Left renal pelvis (tissue), 4 donors: ENCODE results near the gene ADGRV1. TPM values are rescaled to one million over a fixed set of nuclear protein-coding genes. Genes with fewer than 3 reads are reported as not detected.
"Not testable (repeated sequence)": the region's sequence is repeated elsewhere in the genome, so short reads cannot be mapped to it uniquely, and the experiment has no call there.

Experiments
- DNase-seq, 4 donors: peaks; one replicate each; pipeline ENCODE4 v3.0.0-alpha.2; 2013; ENCODE audit warnings: low read depth in 4 of 4, low spot score in 3 of 4
- polyA plus RNA-seq, 4 donors: library from polyadenylated mRNA; unstranded; fragments of 120-200 nt; gene quantifications; one replicate each; pipeline ENCODE4 v1.2.1, GENCODE V29; 2013; ENCODE audit not compliant: insufficient read length in 4 of 4

ADGRV1 gene
- polyA plus RNA-seq, 4 donors, result 1.7 to 12.8 (median 11.5) TPM

DNA sequence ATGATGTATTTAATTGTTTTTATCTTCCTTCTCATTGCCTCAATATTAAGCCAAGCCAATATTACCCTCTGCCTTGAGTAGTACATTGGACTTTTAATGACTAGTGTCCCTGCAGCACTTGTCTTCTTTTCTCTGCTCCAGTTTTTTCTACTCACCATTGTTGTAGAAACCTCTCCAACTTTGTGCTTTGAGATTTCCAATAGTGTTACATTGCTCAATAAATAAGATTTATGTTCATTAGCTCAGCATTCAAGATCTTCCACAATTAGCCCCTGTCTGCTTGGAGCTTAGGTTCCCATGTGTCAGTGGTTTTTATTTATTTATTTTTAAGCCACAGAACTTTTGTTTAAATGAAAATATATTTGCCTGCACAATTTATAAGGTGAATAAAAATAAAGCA is 145.3 kb downstream of the ADGRV1 start:
- no peak for DNase-seq

DNA sequence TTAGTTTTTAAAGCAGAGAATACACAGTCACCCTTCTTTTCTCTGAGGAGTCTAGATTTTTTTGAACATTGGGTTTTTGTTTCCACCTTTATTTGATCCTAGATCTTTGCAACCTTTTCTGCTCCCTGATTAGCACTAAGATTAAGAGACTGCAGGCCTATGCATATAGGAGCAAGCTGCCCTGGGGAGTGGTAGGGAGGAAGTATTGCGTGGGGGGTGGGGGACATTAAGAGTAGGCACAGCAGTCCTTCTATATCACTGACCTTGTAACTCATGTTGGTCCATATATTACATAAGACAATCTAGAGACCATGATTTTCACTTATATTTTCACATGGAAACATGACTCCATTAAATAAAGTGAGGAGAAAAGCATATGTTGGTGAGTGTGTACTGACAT is 149.1 kb downstream of the ADGRV1 start:
- DNase-seq, result no peak

DNA sequence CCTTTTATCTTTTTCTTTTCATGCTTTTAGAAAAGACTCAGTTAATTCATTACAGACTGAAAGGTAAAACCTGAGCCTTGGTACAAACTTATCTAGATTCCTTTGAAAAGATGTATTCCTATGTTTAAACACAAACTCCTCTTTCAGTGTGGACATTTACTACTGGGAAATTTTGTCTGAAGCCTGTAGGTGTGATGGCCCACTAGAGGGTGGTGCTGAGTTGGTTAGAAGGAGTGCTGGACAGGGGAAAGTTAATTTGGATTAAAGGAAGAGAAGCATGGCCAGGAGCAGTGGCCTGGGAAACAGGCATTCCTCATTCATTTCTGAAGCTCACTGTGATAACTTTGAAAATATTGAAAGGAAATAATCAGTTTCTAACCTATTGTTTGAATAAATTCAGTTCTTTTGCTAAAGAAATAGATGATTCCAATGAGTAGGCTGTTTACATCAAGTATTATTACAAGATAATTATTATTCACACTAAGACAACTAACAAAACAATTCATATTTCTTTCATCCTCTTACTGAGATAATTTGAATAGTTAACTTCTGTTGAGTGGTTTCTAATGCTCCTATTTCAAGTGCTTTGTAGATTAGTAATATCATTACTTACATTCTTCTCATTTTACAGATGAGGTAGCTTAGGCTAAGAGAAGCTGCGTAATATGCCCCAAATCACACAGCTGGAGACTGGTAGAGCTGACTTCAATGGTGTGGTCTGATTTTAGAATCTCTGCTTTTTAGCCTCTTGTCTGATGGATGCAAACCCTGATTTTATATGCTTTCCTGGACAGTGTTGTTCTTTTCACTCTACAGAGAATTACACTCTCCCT is 150.9 kb downstream of the ADGRV1 start:
- DNase-seq, result peak; percentile 1 to 33 (median 12)

DNA sequence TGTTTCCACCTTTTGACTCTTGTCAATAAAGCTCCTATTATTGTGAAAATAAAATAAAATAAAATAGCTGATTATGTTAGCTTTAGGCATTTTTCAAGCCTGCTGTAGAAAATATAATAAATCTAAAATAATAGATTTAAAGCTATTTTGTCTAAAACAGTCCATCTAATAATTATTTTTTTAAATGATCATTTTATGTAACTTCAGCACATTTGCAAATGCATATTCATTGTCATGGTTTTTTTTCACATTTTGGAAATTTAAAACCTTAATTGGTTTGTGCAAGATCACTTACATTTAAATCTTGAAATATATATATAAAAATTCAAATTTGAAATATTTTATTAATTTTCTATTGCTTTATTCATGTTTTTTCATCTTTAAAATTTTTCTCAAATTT is 159.8 kb downstream of the ADGRV1 start:
- DNase-seq, result no peak

DNA sequence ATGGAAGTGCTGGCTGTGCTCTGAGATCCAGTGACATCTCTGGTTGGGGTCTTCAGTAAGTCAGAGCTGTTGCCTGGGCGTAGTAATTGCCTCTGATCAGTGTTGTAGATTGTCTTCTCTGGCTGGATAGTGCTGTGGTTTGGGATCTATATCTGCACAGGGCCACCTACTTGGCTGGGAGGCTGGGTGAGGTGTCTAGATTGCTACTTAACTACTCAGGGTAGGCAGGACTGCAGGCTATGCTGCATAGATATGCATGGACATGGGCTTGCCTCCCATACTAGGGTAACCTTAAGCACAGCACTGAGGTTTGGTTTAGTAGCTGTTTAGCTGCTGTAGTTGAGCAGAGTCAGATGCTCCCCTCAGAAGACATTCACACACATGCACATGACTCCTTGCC is 181.0 kb downstream of the ADGRV1 start:
- DNase-seq, result no peak

DNA sequence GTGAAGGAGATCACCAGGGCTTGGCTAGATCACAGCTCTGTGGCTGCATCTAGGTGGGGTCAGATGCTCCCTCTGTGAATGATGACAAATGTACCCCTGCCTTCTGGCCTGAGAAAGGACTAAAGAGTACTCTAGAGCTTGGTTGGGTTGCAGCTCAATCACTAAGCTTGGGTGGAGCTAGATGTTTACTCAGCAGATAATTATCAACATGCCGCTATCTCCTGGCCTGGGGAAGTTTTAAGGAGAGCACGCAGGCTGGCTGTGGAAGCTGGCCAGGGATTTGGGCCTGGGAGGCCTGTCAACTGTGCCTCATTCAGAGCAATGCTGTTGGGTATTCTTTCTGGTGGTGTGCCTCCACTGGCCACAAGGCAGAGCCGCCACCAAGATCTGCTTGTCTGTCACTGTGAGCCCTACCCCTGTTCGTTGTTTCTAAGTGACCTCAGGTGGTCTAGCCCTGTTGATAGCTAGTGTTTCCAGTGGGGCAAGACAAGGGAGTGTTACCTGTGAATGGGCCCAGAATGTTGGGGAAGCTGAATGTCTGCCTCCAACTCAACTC is 181.7 kb downstream of the ADGRV1 start:
- no peak for DNase-seq

DNA sequence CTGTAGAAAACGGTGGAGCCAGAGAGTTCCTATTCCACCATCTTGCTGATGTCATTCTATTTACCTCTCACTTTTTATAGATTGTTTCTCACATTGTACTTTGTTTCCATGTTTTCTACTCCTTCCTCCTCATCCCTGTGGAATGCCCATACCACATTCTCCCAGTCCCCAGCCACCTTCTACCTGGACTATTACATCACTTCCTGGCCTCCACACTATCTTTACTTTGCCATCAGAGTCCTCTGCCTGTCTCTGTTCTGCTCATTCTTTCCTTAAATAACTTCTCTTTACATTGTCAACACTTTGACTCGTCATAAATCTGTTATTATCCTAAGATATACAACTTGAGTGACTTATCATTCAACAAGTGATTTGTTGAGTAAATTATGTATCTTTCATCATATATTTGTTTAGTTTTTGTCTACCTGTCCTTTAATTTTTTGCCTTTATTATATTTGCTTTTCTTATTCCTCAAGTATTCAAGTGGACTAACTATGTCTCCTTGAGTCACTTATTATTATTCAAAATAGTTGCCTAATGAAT is 182.5 kb downstream of the ADGRV1 start:
- no peak for DNase-seq

DNA sequence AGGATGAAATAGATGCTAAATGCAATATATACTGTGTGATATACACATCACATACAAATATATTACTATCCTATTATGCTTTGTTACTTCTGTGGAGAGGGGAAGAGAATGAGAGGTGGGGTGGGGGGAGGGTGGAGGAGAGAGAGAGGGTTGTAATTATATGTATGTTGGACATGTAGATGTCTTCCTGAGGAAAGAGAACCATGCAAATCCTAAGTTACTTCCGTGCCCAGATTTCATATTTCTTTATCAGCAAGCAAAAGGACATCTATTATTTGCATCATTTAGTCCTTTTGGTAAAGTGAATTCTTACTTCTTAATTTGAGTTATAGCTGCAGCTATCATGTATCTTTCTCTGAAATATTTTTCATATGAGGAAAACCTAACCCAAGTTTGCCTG is 187.5 kb downstream of the ADGRV1 start:
- DNase-seq, result no peak

DNA sequence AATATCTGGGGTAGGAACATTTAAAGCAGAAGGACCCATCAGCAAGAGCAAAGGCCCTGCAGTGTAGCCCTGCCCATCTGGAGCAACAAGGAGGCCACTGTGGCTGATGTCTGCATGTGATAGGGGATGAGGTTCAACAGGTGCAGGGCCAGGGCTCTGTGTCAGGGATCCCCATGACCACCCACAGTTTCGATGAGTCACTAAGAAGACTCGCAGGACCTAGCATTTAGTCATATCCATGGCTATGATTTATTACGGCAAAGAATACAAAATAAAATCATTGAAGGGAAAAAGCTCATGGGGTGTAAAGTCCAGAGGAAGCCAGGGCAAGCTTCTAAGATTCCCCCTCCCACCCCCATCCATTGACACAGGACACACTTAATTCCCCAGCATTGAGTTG is 188.6 kb downstream of the ADGRV1 start:
- DNase-seq, result no peak

DNA sequence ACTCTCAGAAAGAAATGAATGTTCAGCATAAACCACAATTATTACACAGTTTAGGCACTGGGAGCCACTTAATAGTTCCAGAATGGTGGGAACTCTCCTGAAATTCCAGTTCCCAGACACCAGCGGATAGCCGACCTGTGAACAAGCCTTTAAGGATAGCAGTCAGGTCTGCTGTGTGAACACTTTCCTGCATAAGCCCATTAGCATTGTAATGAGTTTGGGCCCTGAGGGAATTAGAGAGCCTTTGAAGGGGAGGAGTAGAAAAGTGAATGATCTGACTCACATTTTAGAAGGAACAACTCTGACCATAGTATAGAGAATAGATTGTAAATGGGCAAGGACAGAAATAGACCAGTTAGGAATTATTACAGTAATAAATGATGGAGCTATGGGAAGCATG is 189.1 kb downstream of the ADGRV1 start:
- DNase-seq, result peak in 2 of 4 donors; percentile 1 to 6

DNA sequence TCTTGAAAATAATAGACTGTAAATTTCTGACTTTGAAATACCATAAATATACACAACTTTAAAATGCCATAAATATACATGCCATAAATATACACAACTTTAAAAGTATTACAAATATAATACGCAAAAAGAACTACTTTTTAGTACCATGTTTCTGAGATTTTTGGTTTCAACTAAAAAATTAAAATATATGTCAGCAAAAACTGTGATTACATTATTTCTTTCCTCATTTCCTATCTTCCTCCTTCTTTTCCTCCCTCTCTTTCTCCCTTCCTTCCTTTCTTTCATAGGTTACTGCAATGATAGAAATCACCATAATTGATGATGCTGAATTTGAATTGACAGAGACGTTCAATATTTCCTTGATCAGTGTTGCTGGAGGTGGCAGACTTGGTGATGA is 200.5 kb downstream of the ADGRV1 start:
- DNase-seq, result no peak

DNA sequence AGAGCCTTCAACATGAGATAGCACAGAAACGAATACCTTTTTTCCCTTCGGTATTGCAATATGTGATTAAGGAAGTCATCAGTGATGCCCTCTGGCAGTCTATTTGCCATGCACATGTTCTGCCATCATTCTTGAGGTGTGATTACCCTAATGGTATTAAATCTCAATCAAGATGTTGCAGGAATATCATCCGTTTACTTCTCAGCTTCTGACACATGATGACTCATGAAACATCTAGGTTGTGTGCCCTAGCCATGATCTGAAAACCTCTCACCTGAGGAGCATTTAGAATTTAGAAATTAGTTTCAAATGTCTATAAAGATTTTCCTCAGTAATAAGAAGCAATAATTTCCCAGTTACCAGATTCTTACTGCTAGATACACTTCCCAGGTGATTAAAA is 209.1 kb downstream of the ADGRV1 start:
- DNase-seq, result no peak

DNA sequence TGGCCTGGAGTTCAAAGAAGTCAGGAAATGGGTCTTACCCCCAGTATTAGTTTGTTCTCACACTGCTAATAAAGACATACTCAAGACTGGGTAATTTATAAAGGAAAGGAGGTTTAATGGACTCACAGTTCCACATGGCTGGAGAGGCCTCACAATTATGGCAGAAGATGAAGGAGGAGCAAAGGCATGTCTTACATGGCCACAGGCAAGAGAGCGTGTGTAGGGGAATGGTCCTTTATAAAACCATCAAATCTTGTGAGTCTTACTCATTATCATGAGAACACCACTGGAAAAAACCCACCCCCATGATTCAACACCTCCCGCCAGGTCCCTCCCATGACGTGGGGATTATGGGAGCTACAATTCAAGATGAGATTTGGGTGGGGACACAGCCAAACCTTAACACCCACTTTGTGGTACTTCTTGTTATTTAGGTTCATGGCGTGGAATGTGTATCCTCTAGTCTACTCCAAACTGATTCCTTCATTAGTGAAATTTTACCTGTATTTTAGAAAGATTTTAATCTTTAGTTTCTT is 211.5 kb downstream of the ADGRV1 start:
- DNase-seq, result not testable (repeated sequence)

DNA sequence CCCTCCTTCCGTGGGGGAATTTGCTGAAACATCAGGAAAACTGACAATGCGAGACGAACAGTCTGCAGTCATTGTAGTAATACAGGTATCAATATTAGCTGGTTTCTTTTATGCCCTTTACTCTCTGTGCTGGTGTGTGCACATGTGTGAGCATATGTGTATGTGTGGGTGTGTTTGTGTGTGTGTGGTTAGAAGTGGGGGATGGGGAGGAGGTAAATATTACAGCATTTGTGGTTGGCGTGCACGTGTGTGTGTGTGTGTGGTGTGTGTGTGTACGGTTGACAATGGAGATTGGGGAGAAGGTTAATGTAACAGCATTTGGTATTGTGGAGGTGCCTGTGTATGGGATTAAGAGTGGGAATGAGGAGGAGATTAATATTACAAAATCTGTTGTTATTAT is 219.4 kb downstream of the ADGRV1 start:
- DNase-seq, result no peak

DNA sequence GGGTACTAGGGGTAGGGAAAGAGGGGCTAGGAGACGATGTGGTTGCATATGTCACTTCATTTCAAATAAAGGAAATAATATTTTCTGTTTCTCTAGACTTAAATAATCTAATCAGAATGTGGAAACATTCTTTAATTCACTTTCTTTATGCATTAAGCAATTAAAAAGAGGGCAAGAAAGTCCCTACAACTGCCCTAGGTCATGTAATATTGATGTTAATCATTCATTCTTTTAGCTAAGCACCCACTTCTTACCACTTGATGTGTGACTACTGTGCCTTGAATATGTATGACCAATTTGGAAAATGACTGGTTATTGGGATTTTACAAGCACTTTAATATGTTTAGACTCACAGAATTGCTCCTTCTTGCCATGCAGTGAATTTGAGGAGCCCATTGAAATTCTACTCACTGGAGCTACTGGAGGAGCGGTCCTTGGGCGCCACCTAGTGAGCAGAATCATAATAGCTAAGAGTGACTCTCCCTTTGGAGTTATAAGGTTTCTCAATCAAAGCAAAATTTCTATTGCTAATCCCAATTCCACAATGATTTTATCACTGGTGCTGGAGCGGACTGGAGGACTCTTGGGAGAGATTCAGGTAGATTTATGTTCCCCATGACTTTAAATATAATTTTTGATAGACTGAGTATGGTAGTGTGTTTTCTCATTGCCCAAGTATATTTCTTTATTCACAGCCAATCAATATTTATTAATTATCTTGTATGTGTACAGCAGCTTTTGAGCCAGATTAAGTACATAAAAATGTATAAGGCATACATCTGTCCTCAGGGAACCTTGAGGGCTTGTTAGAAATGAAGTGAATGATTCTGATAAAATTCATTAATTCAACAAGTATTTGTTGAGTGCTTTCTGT is 225.1 kb downstream of the ADGRV1 start:
- peak in 2 of 4 donors; percentile 29 to 45 for DNase-seq

DNA sequence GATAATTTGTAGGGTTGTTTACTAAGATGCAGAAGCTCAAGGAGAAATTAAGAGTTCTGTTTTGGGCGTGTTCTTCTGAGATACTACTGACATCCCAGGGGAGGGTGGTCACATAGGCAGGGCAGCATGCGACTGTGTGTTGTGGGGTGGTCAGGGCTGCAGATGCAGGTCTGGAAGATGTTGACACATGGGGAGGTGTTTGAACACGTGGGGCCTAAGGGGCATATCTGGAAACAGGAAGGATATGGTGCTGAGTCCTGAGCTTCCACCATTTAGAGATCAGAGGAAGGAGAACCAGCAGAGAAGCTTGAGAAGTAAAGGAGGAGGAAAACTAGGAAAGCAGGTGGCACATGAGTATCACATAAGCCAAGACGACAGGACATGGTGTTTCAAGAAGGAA is 228.2 kb downstream of the ADGRV1 start:
- no peak for DNase-seq

DNA sequence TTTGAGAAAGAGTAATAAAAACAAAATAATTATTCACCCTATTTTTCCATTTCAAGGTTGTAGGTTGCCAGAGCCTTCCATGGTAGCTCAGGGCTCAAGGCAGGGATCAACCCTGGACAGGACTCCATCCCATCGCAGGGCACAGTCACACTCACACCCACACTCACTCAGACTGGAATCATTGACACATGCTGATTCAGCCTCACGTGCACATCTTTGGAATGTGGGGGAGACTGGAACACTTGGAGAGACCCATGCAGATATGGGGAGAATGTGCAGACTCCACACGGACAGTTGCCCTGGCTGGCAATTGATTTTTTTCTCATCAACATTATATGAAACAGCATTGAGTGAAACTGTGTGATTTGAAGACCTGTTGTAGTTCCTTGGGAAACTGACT is 234.1 kb downstream of the ADGRV1 start:
- no peak for DNase-seq

DNA sequence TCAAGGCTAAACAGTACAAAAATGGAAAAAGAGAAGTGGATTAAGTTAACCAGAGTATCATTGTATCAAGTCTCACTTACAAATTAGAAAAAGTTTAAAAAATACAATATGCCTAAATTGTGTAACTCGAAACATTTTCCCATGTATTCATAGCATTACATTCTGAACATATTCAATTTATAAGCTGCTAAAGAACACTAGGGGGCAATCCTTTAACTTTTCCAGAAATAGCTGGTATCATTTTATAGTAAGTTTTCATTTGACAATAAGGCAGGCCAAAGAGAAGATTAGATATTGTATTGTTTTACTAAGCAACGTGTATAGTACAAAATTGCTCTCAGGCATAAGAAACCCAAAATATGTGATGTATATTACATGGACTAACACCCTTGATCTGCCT is 234.6 kb downstream of the ADGRV1 start:
- DNase-seq, result no peak

DNA sequence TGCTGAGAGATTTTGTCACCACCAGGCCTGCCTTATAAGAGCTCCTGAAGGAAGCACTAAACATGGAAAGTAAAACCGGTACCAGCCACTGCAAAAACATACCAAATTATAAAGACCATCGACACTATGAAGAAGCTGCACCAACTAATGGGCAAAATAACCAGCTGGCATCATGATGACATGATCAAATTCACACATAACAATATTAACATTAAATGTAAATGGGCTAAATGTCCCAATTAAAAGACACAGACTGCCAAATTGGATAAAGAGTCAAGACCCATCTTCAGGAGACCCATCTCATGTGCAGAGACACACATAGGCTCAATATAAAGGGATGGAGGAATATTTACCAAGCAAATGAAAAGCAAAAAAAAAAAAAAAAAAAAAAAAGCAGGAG is 238.3 kb downstream of the ADGRV1 start:
- DNase-seq, result not testable (repeated sequence)

DNA sequence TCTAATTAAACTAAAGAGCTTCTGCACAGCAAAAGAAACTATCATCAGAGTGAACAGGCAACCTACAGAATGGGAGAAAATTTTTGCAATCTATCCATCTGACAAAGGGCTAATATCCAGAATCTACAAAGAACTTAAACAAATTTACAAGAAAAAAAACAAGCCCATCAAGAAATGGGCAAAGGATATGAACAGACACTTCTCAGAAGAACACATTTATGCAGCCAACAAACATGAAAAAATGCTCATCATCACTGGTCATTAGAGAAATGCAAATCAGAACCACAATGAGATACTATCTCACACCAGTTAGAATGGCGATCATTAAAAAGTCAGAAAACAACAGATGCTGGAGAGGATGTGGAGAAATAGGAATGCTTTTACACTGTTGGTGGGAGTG is 241.5 kb downstream of the ADGRV1 start:
- DNase-seq, result not testable (repeated sequence)

DNA sequence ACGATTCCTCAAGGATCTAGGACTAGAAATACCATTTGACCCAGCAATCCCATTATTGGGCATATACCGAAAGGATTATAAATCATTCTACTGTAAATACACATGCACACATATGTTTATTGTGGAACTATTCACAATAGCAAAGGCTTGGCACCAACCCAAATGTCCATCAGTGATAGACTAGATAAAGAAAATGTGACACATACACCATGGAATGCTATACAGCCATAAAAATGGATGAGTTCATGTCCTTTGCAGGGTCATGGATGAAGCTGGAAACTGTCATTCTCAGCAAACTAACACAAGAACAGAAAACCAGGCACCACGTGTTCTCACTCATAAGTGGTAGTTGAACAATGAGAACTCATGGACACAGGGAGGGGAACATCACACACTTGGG is 241.9 kb downstream of the ADGRV1 start:
- DNase-seq, result not testable (repeated sequence)
